Breast epithelium (tissue), 4 donors: ENCODE measurements around the gene HYPK. TPM values are rescaled to one million over a fixed set of nuclear protein-coding genes. Genes with fewer than 3 reads are reported as not detected.
A peak's percentile ranks its signal among the peaks of the same experiment; 100 is the strongest.

Source experiments
- DNase-seq, 2 donors: peaks; one replicate each; pipeline ENCODE4 v3.0.0-alpha.2; 2019; ENCODE audit warnings: low spot score in 2 of 2
- H3K27ac ChIP-seq, 2 donors: fragments of 200-600 bp; sonication (generic) in 1 of 2; one replicate each; pipeline ENCODE4 v1.5.1; 2016 to 2019; ENCODE audit warnings: mild to moderate bottlenecking in 1 of 2
- H3K27me3 ChIP-seq, 2 donors: fragments of 200-600 bp; sonication (generic) in 1 of 2; one replicate each; pipeline versions ENCODE4 v1.5.1 to v1.6.0; 2017 to 2019; ENCODE audit warnings: control low read depth in 1 of 2, mild to moderate bottlenecking in 1 of 2
- H3K36me3 ChIP-seq: fragments of 200-600 bp; one replicate; pipeline ENCODE4 v1.5.1; 2019
- H3K4me1 ChIP-seq, 2 donors: fragments of 200-600 bp; sonication (generic); one replicate each; pipeline ENCODE4 v1.5.1; 2016 to 2019; ENCODE audit warnings: control low read depth in 1 of 2
- H3K4me3 ChIP-seq, 3 donors: fragments of 200-600 bp; sonication (generic); 1 replicate in 2 of 3; 2 replicates in 1 of 3; pipeline ENCODE4 v1.5.1; 2016 to 2019; ENCODE audit warnings: mild to moderate bottlenecking in 3 of 3, moderate library complexity in 2 of 3
- H3K9me3 ChIP-seq, 2 donors: fragments of 200-600 bp; sonication (generic) in 1 of 2; one replicate each; pipeline ENCODE4 v1.5.1; 2016 to 2019; ENCODE audit warnings: control low read depth in 1 of 2
- POLR2A ChIP-seq: fragments of 450-650 bp; IDR thresholded peaks from one replicate; pipeline ENCODE4 v1.6.1; 2016; ENCODE audit warnings: antibody characterized with exemption, mild to moderate bottlenecking, moderate library complexity
- POLR2AphosphoS5 ChIP-seq, 3 donors: sonication (generic); formaldehyde crosslinking; IDR thresholded peaks; one replicate each; pipeline ENCODE4 v1.6.1; 2017; ENCODE audit warnings: antibody characterized with exemption in 3 of 3
- intact Hi-C: fragments of 100-400 bp; cut with DNase I; formaldehyde crosslinking; loops from one replicate; pipeline ENCODE4 v1.15.1; 2023; ENCODE audit warnings: low total_unique reads
- total RNA-seq, 3 donors: library from RNA; depleted of rRNA; stranded (reverse); fragments of >200 nt; gene quantifications; one replicate each; pipeline ENCODE4 v1.1.0, GENCODE V29; 2016
- TF ChIP-seq, protein P1 (sequence below), 3 donors: fragments of 450-650 bp; IDR thresholded peaks; one replicate each; pipeline ENCODE4 v1.5.1; 2016 to 2017; ENCODE audit warnings: antibody characterized with exemption in 3 of 3, mild to moderate bottlenecking in 3 of 3, moderate library complexity in 3 of 3

The HYPK gene
- total RNA-seq, 3 donors from 2014 or later, result 9.5 to 17.7 (median 11.2) TPM

DNA sequence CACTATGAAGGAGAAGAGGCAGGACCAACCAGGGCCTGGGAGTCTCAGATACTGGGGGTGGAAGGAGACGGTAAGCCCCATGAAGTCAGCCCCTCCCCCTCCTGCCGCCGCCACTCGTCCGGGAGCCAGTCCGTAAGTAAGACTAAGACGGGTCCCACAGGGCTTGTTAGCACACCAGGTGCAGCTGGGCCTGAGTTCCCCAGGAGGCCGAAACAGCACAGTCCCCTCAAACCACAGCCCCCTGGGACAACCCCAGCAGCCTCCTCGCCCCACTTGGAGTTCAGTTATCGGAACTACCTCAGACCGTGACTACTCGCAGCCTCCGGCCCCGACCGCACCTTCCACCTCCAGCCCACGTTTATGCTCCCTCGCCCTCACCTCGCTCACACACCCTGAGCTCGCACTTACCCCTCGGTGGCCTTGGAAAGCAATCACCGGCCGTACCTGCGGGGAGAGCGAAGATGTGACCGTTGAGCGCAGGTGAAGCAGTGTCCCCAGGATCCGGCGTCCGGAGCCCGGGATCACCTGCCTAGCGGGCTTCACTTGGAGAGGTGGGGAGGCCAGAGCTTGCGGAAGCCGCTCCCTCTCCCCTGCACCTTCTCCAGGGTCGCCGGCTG lies 24.2 kb upstream of the HYPK start:
- no peak for TF ChIP-seq POLR2AphosphoS5 (IDR thresholded peaks at IDR 0.05)
- TF ChIP-seq, protein P1, sequence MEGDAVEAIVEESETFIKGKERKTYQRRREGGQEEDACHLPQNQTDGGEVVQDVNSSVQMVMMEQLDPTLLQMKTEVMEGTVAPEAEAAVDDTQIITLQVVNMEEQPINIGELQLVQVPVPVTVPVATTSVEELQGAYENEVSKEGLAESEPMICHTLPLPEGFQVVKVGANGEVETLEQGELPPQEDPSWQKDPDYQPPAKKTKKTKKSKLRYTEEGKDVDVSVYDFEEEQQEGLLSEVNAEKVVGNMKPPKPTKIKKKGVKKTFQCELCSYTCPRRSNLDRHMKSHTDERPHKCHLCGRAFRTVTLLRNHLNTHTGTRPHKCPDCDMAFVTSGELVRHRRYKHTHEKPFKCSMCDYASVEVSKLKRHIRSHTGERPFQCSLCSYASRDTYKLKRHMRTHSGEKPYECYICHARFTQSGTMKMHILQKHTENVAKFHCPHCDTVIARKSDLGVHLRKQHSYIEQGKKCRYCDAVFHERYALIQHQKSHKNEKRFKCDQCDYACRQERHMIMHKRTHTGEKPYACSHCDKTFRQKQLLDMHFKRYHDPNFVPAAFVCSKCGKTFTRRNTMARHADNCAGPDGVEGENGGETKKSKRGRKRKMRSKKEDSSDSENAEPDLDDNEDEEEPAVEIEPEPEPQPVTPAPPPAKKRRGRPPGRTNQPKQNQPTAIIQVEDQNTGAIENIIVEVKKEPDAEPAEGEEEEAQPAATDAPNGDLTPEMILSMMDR (IDR thresholded peaks at IDR 0.05), result no peak
- TF ChIP-seq POLR2A, result no peak
- no peak for DNase-seq
- Histone ChIP-seq H3K36me3 (no peaks in the 10 kb centered on the region), H3K9me3 (no peaks in the 10 kb centered on the region), H3K4me1 (no peaks in the 10 kb centered on the region), H3K27ac (peak overlapping the region; percentile 94), H3K4me3 (peak overlapping the region; percentile 70 to 74 (median 72)), H3K27me3 (no peaks in the 10 kb centered on the region)
- intact Hi-C loops, result no loop called here

DNA sequence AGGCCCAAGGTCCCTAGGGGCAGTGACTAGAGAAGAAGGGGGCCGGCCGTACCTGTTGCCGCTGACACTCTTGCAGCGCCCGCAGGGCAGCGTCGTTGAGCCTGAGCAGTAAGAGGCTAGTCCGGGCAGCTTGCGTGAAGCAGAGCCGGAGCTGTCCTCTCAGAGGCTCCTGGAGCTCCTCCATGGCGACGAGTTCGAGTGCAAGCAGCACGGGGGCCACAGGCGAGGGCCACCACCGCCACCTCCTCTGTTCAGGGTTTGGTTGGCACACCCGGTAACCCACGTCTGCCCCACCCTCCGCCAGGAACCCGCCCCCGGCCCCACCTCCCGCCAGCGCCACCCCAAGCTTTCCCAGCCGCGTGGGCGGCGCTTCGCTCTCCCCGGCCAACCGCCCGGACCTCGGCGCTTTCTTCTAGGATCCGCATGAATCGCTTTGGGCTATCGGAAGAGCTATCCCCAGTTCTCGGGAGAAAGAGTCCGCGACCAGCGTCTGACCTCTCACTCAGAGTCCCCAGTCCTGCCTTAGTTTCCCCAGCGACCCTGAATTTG lies 23.6 kb upstream of the HYPK start, which contains the start of gene ELL3:
ELL3 (minus strand) TSS at position 249 of the 549 bp plus-strand sequence; CDS start at position 184, 65 bp downstream.
- Histone ChIP-seq H3K27me3 (no peaks in the 10 kb centered on the region), H3K4me3 (peak within 1 kb of the TSS; percentile 70 to 74 (median 72)), H3K4me1 (no peaks in the 10 kb centered on the region), H3K27ac (peak within 1 kb of the TSS; percentile 94), H3K9me3 (no peaks in the 10 kb centered on the region), H3K36me3 (no peaks in the 10 kb centered on the region)
- intact Hi-C loops, result no loop called here
- TF ChIP-seq, protein P1 (IDR thresholded peaks at IDR 0.05), result no peak
- TF ChIP-seq POLR2AphosphoS5 (IDR thresholded peaks at IDR 0.05) (no peak), POLR2A (no peak)
- peak in 1 of 2 donors; percentile 79 for DNase-seq

DNA sequence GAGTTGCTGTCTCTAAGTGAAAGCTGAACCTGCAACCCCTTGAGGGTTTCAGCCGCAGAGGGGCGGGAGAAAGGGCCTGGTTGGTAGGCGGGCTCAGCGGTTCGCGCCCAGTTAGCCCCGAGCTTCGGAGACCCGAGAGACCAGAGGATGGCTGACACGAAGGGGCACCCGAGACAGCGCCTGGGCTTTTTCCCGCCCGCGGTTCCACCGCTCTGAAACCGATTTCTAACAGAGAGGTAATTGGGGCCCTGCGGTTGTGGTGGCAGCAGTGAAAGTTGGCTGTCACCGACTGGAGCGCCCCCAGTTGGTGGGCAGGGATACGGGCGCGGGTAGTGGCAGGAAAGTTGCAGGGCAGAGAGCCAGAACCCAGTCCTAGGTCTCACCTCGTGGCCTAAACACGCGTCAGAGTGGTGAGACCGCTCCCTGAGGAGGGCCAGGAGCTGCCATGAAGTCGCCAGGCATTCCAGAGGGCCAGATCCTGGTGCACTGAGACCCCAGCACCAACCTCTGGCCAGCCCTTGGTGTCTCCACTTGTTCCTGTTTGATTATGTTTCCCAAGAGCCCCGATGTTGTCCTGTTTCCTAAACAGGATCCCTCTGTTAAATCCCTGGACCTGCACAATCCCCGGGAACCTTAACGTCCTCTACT lies 23.0 kb upstream of the HYPK start:
- Histone ChIP-seq H3K36me3 (no peaks in the 10 kb centered on the region), H3K9me3 (no peaks in the 10 kb centered on the region), H3K27me3 (no peaks in the 10 kb centered on the region), H3K27ac (peak overlapping the region; percentile 94), H3K4me1 (no peaks in the 10 kb centered on the region), H3K4me3 (peak overlapping the region; percentile 70 to 74 (median 72))
- peak; percentile 69 to 84 for DNase-seq
- intact Hi-C loops, result no loop called here
- TF ChIP-seq POLR2A (no peak), POLR2AphosphoS5 (IDR thresholded peaks at IDR 0.05) (peak; percentile 37 to 52 (median 43))
- TF ChIP-seq, protein P1 (IDR thresholded peaks at IDR 0.05), result peak; percentile 68 to 81 (median 74)

DNA sequence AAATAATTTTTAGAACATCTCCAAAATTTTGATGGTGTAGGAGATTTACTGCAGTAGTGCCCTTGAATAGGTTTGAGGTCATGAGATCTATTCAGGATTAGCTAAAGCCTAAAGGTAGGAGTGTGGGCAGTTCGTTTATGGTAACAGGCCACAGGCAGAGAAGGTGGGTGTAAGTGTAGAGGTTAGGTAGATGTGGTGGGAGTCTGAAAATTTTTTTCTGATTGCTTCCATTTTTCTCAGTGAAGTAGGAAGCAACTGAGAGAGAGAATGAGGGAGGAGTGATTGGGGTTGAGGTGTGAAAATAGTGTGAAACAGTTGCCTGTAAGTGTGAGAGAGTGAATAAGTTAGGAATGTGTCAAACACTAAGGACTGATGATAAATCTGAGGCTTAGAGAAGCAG lies 21.4 kb upstream of the HYPK start:
- Histone ChIP-seq H3K4me3 (no peak overlapping the region), H3K9me3 (no peaks in the 10 kb centered on the region), H3K27me3 (no peaks in the 10 kb centered on the region), H3K27ac (no peak overlapping the region), H3K4me1 (no peaks in the 10 kb centered on the region), H3K36me3 (no peaks in the 10 kb centered on the region)
- intact Hi-C loops, result no loop called here
- no peak for DNase-seq
- no peak for TF ChIP-seq POLR2AphosphoS5 (IDR thresholded peaks at IDR 0.05)
- no peak for TF ChIP-seq POLR2A
- TF ChIP-seq, protein P1 (IDR thresholded peaks at IDR 0.05), result no peak

DNA sequence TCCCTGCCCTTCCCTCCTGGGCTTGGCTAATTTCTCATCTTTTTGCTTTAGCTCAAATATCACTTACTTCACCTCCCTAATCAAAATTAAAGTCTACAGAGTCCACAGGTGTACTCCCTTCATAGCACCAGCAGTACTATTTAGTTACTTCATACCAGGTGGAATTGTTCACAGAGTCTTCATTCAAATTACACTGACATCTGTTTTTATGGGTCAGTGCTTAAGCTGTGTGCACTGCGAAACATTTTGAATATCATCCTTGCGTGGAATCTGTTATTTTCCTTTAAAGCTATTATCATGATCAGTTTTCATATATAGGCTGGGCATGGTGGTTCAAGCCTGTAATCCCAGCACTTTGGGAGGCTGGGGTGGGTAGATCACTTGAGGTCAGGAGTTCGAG lies 11.0 kb upstream of the HYPK start:
- H3K27me3 ChIP-seq, result no peaks in the 10 kb centered on the region
- no peaks in the 10 kb centered on the region for H3K9me3 ChIP-seq
- intact Hi-C loops, result no loop called here
- no peaks in the 10 kb centered on the region for H3K36me3 ChIP-seq
- H3K27ac ChIP-seq, result no peak overlapping the region
- DNase-seq, result no peak
- peaks cover 6 to 8% of the 10 kb centered on the region in 2 donors for H3K4me1 ChIP-seq
- H3K4me3 ChIP-seq, result no peak overlapping the region
- TF ChIP-seq, protein P1 (IDR thresholded peaks at IDR 0.05), result no peak
- TF ChIP-seq POLR2AphosphoS5 (IDR thresholded peaks at IDR 0.05), result no peak
- TF ChIP-seq POLR2A, result no peak
